ENCODE measurements around the gene TIAL1. TPM values are rescaled to one million over a fixed set of nuclear protein-coding genes. Genes with fewer than 3 reads are reported as not detected.

The TIAL1 gene
- total and polyA plus RNA-seq, 10 of the 15 experiments (the other 5 are each of a cell fraction or from before 2014, with no cell fraction given): 26.0 to 159 (median 62.8) TPM

GRCh38 chr10:119633538-119634218 lies 36.9 kb upstream of the TIAL1 start (continued):
- no peak for TF ChIP-seq IRF3 (IDR thresholded peaks at IDR 0.05)

DNA sequence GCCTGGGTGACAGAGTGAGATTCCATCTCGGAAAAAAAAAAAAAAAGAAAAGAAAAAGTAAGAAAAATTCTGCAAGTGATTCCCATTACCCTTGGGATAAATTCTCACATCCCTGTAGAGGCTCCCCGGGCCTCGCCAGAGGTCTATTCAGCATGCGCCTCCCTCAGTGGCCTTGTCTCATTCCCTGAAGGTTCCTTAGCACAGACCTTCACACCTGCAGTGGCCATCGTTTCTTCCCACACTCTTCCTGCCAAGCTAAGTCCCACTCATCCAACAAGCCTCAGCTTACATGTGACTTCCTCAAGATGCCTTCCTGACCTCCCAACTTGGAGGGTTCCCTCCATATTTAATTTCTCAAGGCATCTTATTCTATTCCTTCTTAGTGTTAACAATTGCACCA lies 33.5 kb upstream of the TIAL1 start:
- Histone ChIP-seq H3K27me3 (replicated peaks in 1 of 2; ENCODE audit: control insufficient read depth in 2 of 2, insufficient read depth in 2 of 2, low read length in 1 of 2) (no peaks in the 10 kb centered on the region), H3K27ac (ENCODE audit: control insufficient read depth, insufficient read depth) (no peak overlapping the region), H4K20me1 (ENCODE audit: control insufficient read depth, insufficient read depth) (no peaks in the 10 kb centered on the region), H3K9ac (ENCODE audit: control insufficient read depth, insufficient read depth, low read length) (no peak overlapping the region), H3K9me3 (replicated peaks; ENCODE audit: control insufficient read depth, insufficient read depth, low read length) (no peaks in the 10 kb centered on the region), H3K4me3 (no peak overlapping the region), H3K4me1 (ENCODE audit: control insufficient read depth, insufficient read depth, low read length) (no peaks in the 10 kb centered on the region), H2AFZ (ENCODE audit: control insufficient read depth, low read depth, low read length) (no peak overlapping the region), H3K4me2 (ENCODE audit: control insufficient read depth, insufficient read depth) (no peak overlapping the region), H3K79me2 (ENCODE audit: control insufficient read depth, insufficient read depth, low read length) (no peaks in the 10 kb centered on the region), H3K36me3 (ENCODE audit: control insufficient read depth in 2 of 2, insufficient read depth in 2 of 2, low read length in 1 of 2) (no peaks in the 10 kb centered on the region)
- RAD21 ChIA-PET (ENCODE audit: unreplicated experiment): no interaction called here
- TF ChIP-seq HDAC6 (IDR thresholded peaks at IDR 0.05; ENCODE audit: unreplicated experiment): no peak
- SMC1A ChIA-PET (ENCODE audit: uncharacterized antibody, unreplicated experiment): no interaction called here
- FAIRE-seq (no peak), DNase-seq (ENCODE audit: low read depth, low spot score) (no peak), ATAC-seq (no peak)
- no TSS peak for BruUV-seq (replicated peaks)
- CTCF ChIA-PET: no interaction called here
- POLR2A ChIA-PET: no interaction called here
- in situ Hi-C loops (cut with MboI): no loop called here
- WGBS (ENCODE audit: insufficient coverage, insufficient replicate concordance, low lambda C conversion rate, missing lambda C conversion rate): 68% methylated on average over 4 of the region's 5 CpGs
- intact Hi-C loops (cut with micrococcal nuclease; ENCODE audit: unreplicated experiment): no loop called here

DNA sequence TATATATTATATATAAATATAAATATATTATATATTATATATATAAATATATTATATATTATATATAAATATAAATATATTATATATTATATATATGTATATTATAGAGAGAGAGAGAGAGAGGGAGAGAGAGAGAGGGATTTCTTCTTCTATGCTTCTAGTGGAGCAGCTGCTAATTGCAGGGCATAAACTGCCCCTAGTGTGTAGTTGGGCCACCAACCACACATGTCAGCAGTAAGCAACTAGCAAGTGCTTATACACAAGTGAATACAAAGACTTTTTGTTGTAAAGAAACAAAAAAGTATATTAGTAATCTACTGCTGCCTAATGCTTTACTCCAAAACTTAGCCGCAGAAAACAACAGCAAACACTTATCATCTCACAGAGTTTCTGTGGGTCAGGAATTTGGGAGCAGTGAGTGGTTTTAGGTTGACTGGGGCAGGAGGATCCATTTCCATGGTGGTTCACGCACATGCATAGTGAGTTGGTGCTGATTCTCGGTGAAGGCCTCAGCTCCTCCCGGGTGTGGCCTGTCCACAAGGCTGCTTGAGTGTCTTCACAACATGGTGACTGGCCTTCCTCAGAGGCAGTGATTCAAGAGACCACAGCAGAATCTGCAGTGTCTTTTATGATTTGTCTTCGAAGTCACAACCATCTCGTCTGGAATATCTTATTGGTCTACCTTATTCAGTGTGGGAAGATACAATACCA lies 29.0 kb upstream of the TIAL1 start:
- BruUV-seq (replicated peaks): no TSS peak
- peak; percentile 51; the same call in 1 of the 3 replicates for ATAC-seq
- CTCF ChIA-PET: no interaction called here
- no peaks in the 10 kb centered on the region for H4K20me1 ChIP-seq (ENCODE audit: control insufficient read depth, insufficient read depth)
- no peaks in the 10 kb centered on the region for H3K79me2 ChIP-seq (ENCODE audit: control insufficient read depth, insufficient read depth, low read length)
- SMC1A ChIA-PET (ENCODE audit: uncharacterized antibody, unreplicated experiment): no interaction called here
- POLR2A ChIA-PET: no interaction called here
- H3K36me3 ChIP-seq (ENCODE audit: control insufficient read depth in 2 of 2, insufficient read depth in 2 of 2, low read length in 1 of 2): no peaks in the 10 kb centered on the region
- no peak overlapping the region for H3K4me2 ChIP-seq (ENCODE audit: control insufficient read depth, insufficient read depth)
- H3K4me1 ChIP-seq (ENCODE audit: control insufficient read depth, insufficient read depth, low read length): no peaks in the 10 kb centered on the region
- in situ Hi-C loops (cut with MboI): no loop called here
- no peak overlapping the region for H3K4me3 ChIP-seq
- DNase-seq (ENCODE audit: low read depth, low spot score): no peak
- 49% methylated on average over 6 of the region's 6 CpGs for WGBS (ENCODE audit: insufficient coverage, insufficient replicate concordance, low lambda C conversion rate, missing lambda C conversion rate)
- H3K27me3 ChIP-seq (replicated peaks in 1 of 2; ENCODE audit: control insufficient read depth in 2 of 2, insufficient read depth in 2 of 2, low read length in 1 of 2): no peaks in the 10 kb centered on the region
- intact Hi-C loops (cut with micrococcal nuclease; ENCODE audit: unreplicated experiment): no loop called here
- TF ChIP-seq MXI1 (IDR thresholded peaks at IDR 0.05; ENCODE audit: low read depth, low read length): no peak
- TF ChIP-seq EGR1 (IDR thresholded peaks at IDR 0.05; ENCODE audit: borderline replicate concordance in 1 of 2, low read depth in 2 of 2, low read length in 2 of 2): no peak
- TF ChIP-seq NFYA (IDR thresholded peaks at IDR 0.05; ENCODE audit: borderline replicate concordance, low read depth, low read length): no peak
- no peak for TF ChIP-seq NFYB (IDR thresholded peaks at IDR 0.05; ENCODE audit: insufficient read depth, low read depth, low read length)
- no peak for TF ChIP-seq KLF5 (IDR thresholded peaks at IDR 0.05; ENCODE audit: partially characterized antibody)
- no peak for TF ChIP-seq SMARCA5 (IDR thresholded peaks at IDR 0.05)
- TF ChIP-seq FOXK2 (IDR thresholded peaks at IDR 0.05): no peak
- no peak for TF ChIP-seq GATAD2B (conservative IDR thresholded peaks at IDR 0.05; ENCODE audit: low read depth)
- no peaks in the 10 kb centered on the region for H3K9me3 ChIP-seq (replicated peaks; ENCODE audit: control insufficient read depth, insufficient read depth, low read length)
- no peak overlapping the region for H3K9ac ChIP-seq (ENCODE audit: control insufficient read depth, insufficient read depth, low read length)
- RAD21 ChIA-PET (ENCODE audit: unreplicated experiment): no interaction called here
- no peak for FAIRE-seq
- no peak overlapping the region for H3K27ac ChIP-seq (ENCODE audit: control insufficient read depth, insufficient read depth)
- H2AFZ ChIP-seq (ENCODE audit: control insufficient read depth, low read depth, low read length): no peak overlapping the region
